Measurements from ENCODE around the gene CORO6.
A peak's percentile ranks its signal among the peaks of the same experiment; 100 is the strongest.

Gene CORO6

DNA sequence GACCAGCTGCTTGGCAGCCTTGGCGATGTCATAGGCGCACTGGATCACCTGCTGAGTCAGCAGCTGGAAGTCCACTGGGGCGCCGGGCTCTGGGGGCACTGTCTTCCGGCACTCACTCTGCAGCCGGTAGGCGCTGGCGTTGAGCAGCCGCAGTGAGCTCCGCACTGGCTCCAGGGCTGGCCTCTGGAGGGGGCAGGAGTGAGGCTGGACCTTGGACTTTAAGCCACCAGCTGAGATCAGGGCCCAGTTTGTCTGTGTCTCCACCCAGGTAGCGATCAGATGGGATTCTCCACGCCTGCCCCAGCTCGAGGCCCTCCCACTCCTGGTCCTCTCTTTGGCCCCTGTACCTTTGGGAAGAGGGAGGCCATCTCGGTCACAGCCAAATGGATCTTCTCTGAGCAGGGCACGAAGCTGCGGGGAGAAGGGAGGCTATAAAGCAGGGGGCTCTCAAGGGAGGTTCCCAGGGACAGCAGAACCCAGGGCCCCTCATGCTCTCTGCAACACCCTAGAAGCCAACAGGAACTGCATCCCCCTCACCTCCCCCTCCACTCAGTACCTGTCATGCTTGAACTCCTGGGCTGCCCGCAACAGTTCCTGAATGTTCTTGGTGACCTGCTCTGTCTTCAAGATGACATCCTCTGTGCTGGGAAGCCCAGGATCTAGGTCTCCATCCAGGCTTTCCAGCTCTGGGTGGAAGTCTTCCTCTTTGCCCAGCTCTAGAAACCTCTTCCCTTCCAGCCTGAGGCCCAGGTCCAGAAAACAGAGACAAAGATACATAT lies 47.8 kb downstream of the CORO6 start:
- intact Hi-C loops (cut with DNase I) = loop anchor here (10.0 kb wide), 1 partner anchor 200 kb away; no protein-coding TSS in a partner anchor
- peak in 10 of 42 donors; percentile 2 to 41 (median 8) for DNase-seq

DNA sequence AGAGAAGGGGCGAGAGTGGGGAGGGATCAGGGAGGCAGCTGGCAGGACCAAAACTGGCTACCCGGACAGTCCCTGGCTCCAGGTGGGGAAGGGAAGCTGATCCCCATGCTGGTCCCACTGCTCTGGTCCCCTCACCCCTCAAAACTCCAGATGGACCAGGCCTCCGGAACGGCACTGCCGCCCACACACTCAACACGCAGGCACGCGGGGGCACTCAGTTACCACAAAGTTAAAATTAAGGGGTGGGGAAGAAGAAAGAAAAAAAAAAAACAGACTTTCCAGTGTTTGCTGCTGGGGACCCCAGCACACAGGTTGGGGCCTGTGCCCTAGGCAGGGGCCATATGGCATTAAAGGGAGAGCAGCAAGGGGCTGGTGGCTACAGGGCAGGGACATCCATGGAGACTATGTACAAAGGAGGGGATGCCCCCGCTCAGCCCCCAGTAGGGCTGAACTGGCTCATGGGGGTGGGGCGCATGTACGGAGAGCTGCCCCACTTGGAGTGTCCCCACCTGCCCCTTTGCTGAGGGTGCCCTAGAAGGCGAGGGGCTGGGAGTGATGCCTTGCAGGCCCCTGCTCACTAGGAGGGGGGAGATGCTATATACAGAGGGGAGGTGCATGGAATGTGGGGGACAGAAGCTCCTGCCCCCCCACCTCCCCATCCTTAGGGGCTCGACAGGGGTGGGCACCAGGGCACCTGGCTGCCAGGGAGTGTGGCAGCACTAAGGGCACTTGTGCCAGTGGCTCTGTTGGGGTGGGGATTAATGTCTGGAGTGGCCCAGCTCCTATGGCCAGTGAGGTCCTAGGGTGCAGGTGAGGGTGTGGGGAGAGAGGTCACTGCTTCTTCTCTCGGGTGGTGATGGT lies 48.6 kb downstream of the CORO6 start:
- intact Hi-C loops (cut with DNase I) = loop anchor here (10.0 kb wide), 1 partner anchor 199 kb away; no protein-coding TSS in a partner anchor
- DNase-seq = peak in 17 of 42 donors; percentile 10 to 48 (median 26)

DNA sequence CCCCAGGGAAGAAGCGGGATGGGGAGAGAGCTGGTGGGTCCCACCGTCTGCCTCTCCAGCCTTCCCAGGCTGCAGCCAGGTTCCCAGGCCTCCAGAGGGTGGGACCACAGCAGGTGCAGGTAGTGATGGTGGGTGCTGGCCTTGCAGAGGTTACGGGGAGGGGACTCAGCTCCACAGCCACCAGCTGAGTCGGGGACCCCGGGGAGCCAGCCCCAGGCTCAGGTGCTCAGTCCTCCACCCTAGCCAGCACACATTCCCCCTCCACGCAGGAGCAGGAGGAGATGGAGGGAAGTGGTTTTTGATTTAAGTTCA lies 49.2 kb downstream of the CORO6 start:
- intact Hi-C loops (cut with DNase I) = loop anchor here (10.0 kb wide), 1 partner anchor 199 kb away; no protein-coding TSS in a partner anchor
- peak in 13 of 42 donors; percentile 2 to 40 (median 16) for DNase-seq

DNA sequence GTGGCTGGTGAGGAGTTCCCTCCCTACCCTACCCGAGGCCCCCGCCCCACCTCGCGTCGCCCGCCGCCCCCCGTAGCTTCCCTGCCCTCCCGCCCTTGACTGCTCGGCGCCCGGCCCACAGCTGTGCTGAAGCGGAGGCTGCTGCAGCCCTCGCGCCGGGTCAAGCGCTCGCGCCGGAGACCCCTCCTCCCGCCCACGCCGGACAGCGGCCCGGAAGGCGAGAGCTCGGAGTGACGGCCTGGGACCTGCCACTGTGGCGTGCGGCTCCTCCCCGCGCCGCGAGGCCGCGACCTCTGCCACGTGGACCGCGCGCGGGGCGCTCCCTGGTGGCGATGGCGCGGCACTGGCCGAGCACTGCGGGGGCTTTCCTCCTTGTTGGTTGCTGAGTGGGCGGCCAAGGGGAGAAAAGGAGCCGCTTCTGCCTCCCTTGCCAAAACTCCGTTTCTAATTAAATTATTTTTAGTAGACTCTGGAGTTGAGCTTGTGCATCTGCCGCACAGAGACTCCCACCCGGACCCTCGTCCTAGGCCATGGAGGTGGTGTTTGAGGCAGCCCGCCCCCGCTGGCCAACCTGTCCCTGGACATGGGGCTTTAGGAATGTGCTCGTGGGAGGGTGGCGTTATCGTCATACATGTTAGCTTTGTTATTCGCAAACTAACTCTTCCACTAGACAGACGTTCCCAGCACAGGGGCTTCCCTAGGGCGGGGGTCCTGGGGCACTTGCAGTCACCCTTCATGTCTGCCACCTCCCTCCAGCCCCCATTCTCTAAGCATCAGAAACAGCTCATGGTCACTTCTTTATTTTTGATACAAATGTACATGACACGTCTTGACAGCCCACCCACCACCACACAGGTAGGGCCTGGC lies 49.8 kb downstream of the CORO6 start:
- peak in 37 of 42 donors; percentile 51 to 87 (median 74) for DNase-seq

DNA sequence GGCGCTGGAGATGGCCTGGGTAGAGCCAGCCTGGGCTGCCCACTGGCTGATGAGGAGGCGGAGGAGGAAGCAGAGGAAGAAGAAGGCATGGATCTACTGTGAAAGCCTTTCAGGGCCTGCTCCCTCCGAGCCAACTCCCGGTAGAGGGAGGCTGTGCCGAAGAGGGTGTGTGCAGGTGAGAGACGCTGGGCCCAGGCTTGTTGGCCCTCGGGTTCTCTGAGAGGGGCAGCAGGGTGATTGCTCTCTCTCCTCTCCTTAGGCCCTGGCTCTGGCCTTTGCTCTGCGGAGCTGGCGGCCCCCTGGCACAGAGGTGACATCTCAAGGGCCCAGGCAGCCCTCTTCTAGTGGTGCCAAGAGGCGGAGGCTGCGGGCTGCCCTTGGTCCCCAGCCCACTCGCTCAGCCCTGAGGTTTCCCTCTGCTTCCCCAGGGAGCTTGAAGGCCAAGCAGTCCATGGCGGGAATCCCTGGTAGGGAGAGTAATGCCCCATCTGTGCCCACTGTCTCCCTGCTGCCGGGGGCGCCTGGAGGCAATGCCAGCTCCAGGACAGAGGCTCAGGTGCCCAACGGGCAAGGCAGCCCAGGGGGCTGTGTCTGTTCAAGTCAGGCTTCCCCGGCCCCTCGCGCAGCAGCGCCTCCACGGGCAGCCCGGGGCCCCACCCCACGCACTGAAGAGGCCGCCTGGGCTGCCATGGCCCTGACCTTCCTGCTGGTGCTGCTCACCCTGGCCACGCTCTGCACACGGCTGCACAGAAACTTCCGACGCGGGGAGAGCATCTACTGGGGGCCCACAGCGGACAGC lies 50.6 kb downstream of the CORO6 start:
- DNase-seq = peak in 16 of 42 donors; percentile 8 to 59 (median 28)
- intact Hi-C loops (cut with DNase I) = loop anchor here (10.0 kb wide), 1 partner anchor 197 kb away; no protein-coding TSS in a partner anchor

More for the DNA sequence above, 49.8 kb downstream of the CORO6 start:
- intact Hi-C loops (cut with DNase I) = loop anchor here (10.0 kb wide), 1 partner anchor 198 kb away; no protein-coding TSS in a partner anchor

DNA sequence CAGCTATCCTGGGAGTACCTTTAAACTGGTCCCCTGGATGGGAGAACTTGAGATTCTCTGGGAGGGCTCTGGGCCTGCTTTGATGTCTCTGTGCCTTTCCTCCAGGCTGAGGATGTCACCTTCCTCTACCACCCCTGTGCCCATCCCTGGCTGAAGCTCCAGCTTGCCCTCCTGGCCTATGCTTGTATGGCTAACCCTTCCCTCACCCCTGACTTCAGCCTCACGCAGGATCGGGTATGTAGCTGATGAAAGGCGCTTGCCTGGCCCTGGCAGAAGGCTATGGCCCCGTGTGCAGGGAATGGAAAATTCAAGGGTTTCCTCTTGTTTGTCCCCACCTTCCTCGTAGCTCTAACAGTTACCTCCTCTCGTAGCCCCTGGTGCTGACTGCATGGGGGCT lies 51.2 kb downstream of the CORO6 start:
- DNase-seq = peak in 8 of 42 donors; percentile 1 to 37 (median 18)
- intact Hi-C loops (cut with DNase I) = loop anchor here (10.0 kb wide), 1 partner anchor 197 kb away; no protein-coding TSS in a partner anchor

DNA sequence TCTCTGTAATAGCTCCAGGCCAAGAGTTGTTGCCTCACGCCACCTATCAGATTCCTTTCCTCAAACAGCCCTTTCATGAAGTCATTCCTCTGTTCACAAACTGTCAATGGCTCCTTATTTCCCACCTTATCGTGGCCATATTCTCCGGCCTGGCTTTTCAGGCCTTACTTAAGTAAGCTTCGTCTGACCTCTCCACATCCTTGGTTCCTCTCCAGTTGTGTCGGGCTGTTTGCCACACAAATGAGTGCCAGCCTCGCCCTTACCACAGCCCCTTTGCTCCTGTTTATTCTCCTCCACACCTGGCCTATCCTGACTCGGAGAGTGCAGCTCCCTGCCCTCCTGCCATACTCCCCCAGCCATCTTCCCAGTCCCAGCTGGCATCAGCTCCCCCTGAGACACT lies 52.2 kb downstream of the CORO6 start:
- intact Hi-C loops (cut with DNase I) = loop anchor here (10.0 kb wide), 1 partner anchor 196 kb away; no protein-coding TSS in a partner anchor
- DNase-seq = peak in 7 of 42 donors; percentile 1 to 33 (median 22)

DNA sequence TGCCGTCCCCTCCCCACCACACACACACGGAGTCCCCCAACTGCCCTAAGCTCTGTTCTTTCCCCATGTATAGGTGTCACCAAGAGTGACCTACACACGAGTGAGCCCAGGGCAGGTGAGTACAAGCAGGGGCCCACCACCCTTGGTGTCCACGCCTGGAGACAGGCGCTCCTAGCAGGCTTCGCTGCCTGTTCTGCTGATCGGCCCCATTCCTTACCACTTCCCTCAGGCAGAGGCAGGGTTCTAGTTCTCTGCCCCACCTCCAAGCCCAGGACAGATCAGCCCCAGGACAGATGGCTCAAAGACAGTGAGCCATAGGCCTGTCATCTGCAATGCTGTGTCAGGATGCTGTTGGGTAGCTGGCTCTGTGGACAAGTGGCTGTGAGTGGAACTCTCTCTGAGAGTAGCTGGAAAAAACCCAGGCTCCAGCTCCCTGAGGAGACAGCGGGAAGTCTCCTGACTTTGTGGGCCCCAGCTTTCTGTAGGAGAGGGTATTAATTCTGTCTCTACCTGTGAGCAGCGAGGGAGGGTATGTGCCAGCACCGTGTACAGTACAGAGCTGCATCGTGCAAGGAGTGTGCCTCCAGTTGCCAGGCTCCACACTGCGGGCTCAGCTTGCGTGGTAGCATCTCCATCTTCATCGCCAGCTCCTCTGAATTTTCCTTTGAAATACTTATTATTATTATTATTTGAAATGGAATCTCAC lies 53.3 kb downstream of the CORO6 start:
- DNase-seq = peak in 14 of 42 donors; percentile 2 to 55 (median 31)

DNA sequence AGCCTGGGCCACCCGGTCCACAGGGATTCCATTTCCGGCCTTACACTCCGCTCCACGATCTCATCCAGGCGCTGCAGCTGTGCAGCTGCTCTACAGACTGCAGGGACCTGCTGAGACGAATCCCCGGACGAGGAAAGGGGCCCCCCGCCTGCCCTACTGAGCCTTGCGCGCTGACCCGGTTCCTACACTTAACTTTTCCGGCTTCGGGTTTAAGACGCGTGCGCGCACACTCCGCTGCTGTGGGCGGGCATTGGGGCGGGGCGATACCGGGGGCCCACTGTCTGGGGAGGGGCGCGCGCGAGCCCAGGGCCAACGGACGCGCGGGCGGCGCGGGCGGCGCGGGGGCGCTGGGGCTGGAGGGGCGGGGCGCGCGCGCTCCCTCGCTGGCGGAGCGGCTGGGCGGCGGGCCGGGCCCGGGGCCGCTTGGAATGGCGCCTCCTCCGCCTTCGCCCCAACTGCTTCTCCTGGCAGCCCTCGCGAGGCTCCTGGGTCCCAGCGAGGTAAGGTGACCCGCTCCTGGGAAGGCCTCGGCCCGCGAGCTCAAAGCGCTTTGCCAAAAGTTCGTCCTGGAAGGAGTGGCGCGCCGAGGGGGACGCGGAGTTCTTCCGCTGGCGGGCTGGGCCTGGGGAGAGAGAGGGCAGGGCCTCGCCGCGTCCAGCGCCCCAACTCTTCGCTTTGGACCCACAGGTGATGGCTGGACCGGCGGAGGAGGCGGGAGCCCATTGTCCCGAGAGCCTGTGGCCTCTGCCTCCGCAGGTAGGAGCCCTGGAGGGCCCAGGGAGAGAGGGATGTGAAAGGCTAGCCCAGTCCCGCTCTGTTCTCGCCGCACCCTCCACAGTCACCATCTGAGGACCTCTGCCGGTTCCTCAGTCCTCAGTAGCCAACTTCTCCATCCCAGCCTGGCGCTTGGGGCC lies 54.1 kb downstream of the CORO6 start, which contains the start of gene TP53I13:
TP53I13 (plus strand) TSS at position 371 of the 914 bp plus-strand sequence; CDS start at position 429, 58 bp downstream.
- intact Hi-C loops (cut with DNase I) = loop anchor here (10.0 kb wide), 2 partner anchors 274 to 414 kb away; partner anchors contain the start of gene NUFIP2
- peak in 41 of 42 donors; percentile 76 to 94 (median 85) for DNase-seq

More for the DNA sequence above, 53.3 kb downstream of the CORO6 start:
- intact Hi-C loops (cut with DNase I) = loop anchor here (10.0 kb wide), 2 partner anchors 275 to 415 kb away; partner anchors contain the start of gene NUFIP2

DNA sequence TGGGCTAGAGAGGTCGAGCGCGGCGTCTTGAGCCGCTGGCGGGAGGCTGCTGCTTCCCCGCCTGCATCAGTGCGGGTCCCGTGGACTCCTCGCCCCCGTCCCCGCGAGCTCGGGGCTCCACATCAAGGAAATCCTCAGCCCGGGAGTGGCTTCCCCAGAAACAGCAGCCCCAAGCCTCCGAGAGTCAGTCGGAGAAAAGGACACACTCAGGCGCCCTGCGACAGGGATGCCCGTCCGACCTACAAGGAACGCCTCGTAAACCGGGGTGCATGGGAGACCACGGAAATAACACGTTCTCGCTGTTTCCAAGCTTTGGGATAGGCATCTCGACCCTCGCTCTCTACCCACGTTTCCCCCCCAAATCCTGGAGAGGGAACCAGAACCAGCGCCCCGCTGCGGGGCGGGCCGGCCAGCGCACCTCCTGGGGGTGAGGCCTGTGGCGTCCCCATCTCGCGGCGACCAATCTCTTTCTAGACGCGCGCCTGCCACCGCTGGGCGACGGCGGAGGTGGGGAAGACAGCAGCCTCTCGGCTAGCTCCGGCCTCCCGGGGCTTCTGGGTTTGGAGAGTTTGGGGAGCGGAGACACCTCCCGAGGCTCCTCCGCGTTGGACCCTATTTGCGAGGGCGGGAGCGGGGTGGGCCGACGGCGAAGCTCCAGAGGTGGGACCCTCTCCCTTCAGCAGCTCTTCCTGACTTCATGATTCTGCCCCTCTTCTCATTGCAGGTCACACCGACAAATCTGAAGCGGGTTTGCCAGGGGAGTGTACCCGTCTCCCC lies 55.0 kb downstream of the CORO6 start:
- intact Hi-C loops (cut with DNase I) = loop anchor here (10.0 kb wide), 2 partner anchors 273 to 413 kb away; partner anchors contain the start of gene NUFIP2
- peak in 25 of 42 donors; percentile 17 to 79 (median 59) for DNase-seq

DNA sequence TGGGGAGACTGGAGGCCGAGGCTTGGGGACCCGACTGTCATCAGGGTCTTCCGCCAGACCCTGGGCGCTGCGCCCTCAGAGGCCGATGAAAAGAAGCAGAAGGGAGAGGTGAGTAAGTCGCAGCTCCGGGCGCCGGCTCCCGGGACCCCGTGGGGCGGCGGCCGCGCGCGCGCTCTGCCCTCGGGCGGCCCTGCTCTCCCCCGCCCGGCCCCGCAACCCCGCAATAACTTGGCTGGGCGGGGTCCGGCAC lies 55.5 kb downstream of the CORO6 start:
- intact Hi-C loops (cut with DNase I) = loop anchor here (10.0 kb wide), 2 partner anchors 272 to 412 kb away; partner anchors contain the start of gene NUFIP2

DNA sequence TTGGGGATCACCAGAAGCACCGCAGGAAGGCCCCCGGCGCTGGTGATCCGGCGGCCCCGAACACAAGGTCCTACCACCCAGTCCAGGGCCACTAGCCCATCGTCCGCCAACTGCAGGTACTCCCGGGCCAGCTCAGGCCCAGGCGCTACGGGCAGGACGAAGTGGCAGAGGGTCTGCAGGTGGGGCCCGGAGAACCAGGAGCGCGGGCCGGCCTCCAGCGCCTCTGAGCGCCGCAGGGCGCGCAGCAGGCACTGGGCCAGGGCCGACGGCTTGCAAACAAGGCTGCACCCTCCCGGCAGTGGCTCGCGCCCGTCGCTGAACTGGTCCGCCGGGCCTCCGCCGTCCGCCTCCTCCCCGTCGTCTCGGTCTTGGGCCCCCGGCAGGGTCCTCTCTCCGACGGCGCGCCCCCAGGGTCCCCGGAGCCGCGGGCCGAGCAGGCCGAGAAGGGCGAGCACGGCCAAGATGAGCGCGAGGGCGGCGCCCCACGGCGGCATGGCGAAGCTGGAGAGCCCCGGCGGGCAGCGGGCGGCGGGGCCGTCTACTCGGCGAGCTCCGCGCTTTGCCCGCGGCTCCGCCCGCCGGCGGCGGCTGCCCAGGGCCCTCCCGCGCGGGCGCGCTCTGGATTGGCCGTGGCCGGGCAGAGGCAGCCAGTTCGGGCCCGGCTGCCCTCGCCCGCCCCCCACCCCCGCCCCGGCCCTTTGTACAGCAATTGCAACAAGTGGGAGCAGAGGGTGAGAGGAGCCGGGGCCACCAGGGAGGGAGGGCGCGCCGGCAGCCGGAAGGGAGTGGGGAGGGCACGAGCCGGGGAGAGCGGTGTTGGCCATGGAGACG lies 56.0 kb downstream of the CORO6 start, which contains the start of gene ABHD15:
ABHD15 (minus strand) TSS at position 565 of the 831 bp plus-strand sequence; CDS start at position 494, 71 bp downstream.
- intact Hi-C loops (cut with DNase I) = loop anchor here (10.0 kb wide), 2 partner anchors 272 to 412 kb away; partner anchors contain the start of gene NUFIP2
- DNase-seq = peak in 35 of 42 donors; percentile 29 to 86 (median 66)

More for the DNA sequence above, 55.5 kb downstream of the CORO6 start:
- DNase-seq = no peak

DNA sequence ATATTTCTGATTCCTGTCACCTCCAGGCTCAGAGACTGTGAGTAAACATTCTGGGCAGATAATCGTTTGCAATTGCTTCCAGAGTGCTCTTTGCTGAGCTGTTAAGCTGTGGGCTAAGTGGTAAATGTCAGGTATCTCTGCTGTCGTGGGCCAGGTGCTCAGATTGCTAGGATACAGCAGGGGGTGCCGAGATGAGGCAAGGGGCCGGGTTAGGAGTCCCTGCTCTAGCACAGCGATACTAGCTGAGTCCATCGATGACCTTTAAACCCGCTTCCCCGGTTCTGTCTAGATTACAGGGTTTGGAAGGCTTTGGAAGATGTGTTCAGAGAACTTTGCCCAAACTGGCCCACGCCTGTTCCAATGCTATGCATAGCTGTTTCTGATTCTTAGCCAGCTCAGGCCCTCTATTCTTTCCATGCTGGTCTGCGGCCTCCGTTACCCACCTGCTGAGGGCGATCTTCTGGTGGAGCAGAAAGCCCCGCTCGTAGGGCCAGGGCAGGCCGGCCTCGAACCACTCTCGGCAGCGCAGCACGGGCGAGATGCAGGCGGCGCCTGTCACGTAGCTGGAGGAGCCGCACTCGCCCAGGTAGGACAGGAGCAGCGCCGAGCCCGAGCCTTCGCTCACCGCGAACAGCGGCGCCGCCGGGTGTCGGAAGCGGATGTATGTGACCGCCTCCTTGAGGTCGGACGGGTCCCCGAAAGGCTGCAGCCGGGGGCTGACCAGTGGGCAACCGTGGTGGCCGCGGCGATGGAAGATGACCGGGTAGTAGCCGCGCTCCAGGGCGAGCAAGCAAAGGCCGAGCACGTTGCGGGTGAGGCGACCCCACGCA lies 56.9 kb downstream of the CORO6 start:
- peak in 8 of 42 donors; percentile 9 to 51 (median 24) for DNase-seq
- intact Hi-C loops (cut with DNase I) = loop anchor here (10.0 kb wide), 2 partner anchors 271 to 411 kb away; partner anchors contain the start of gene NUFIP2
